NCI-H82 (cell line): ENCODE data around the gene MIF4GD.

Source experiments
- DNase-seq: peaks from one replicate; lab custom pipeline; 2025; lab: John Stamatoyannopoulos, UW

The MIF4GD gene

DNA sequence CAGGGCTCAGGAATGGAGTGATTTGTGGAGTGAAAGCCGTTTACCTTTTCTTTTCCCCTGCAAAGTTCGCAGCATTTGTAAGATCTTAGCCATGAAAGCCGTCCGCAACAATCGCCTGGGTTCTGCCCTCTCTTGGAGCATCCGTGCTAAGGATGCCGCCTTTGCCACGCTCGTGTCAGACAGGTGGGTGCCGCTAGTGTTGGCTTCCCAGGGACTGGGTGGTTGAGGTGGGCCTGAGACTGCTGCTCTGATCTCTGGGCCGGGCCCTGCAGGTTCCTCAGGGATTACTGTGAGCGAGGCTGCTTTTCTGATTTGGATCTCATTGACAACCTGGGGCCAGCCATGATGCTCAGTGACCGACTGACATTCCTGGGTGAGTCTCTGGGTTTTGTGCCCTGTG lies 38.2 kb downstream of the MIF4GD start:
- no peak for DNase-seq

GRCh38 chr17:75231741-75232464 lies 39.1 kb downstream of the MIF4GD start:
- DNase-seq, result no peak

DNA sequence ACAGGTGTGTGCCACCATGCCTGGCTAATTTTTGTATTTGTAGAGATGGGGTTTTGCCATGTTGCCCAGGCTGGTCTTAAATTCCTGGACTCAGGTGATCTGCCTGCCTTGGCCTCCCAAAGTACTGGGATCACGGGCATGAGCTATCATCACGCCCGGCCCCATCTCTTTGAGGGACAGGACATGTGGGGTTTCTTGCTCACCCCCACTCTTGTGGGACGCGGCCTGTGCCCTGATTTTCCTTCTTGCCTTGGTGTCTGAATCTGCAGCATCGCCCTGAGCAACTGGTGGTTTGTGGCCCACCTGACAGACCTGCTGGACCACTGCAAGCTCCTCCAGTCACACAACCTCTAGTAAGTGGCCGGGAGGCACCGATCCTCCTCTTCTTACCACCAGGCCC lies 40.0 kb downstream of the MIF4GD start:
- no peak for DNase-seq

- no peak for DNase-seq
These were observed 42.2 kb downstream of the MIF4GD start for GRCh38 chr17:75228847-75229246.

GRCh38 chr17:75228305-75228704 lies 42.7 kb downstream of the MIF4GD start:
- DNase-seq, result no peak

- DNase-seq, result no peak
These were observed 43.3 kb downstream of the MIF4GD start for GRCh38 chr17:75227729-75228128.

GRCh38 chr17:75225016-75225415 lies 46.0 kb downstream of the MIF4GD start:
- no peak for DNase-seq

DNA sequence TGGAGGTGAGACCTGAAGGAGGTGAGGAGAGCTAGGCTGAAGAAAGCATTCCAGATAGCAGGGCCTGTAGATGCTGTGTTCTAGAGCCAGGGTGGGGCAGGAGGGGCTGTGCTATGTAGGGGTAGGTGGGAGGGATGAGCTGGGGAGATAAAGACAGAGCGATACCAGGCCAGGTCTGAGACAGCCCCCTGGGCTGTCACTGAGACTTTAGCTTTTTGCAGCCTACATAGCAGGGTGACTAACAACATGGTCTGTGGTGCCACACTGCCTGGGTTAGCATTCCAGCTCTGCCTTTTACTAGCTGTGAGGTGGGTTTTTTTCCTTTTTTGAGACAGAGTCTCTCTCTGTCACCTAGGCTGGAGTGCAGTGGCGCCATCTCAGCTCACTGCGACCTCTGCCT lies 51.2 kb downstream of the MIF4GD start:
- DNase-seq, result no peak

DNA sequence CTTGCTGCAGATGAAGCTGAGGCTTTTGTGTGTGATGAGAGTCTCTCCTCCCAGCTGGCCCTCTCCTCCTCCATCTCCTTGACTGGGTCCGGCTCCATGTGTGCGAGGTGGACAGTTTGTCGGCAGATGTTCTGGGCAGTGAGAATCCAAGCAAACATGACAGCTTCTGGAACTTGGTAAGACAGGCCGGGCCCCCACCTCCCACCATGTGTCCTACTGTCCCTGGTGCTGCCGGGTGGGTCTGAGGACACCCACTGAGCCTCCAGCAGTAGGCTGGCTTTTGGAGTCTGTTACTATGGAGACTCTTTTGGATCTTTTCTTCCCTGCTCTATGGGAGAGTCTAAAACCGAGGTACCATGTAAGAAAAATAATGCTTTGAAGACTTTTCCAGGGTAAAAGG lies 52.9 kb downstream of the MIF4GD start:
- no peak for DNase-seq
